Skeletal muscle cell (primary cell): Measurements from ENCODE around the gene GON7.
"Not testable (repeated sequence)": the region's sequence is repeated elsewhere in the genome, so short reads cannot be mapped to it uniquely, and the experiment has no call there.

Experiments used
- DNase-seq: peaks from one replicate; pipeline ENCODE4 v3.0.0-alpha.2; 2010; ENCODE audit warnings: low read depth
- H3K4me3 ChIP-seq: 2 replicates; pipeline ENCODE4 v1.5.1; 2011; ENCODE audit warnings: low read depth, mild to moderate bottlenecking, control low read depth, low read length, moderate library complexity

The GON7 gene

GRCh38 chr14:93165271-93166265, 41.3 kb downstream of the GON7 start:
- DNase-seq = not testable (repeated sequence)

GRCh38 chr14:93163564-93163963, 43.3 kb downstream of the GON7 start:
- no peak for DNase-seq
- H3K4me3 ChIP-seq = no peak overlapping the region

More at GRCh38 chr14:93165271-93166265, 41.3 kb downstream of the GON7 start:
- not testable (repeated sequence) for H3K4me3 ChIP-seq

GRCh38 chr14:93161411-93161940, 45.4 kb downstream of the GON7 start:
- no peak for DNase-seq

GRCh38 chr14:93160353-93160801, 46.5 kb downstream of the GON7 start:
- no peak for DNase-seq
- no peak overlapping the region for H3K4me3 ChIP-seq

More at GRCh38 chr14:93161411-93161940, 45.4 kb downstream of the GON7 start:
- no peak overlapping the region for H3K4me3 ChIP-seq

GRCh38 chr14:93159625-93160352, 47.1 kb downstream of the GON7 start:
- DNase-seq, H3K4me3 ChIP-seq: not testable (repeated sequence)

GRCh38 chr14:93158349-93158748, 48.5 kb downstream of the GON7 start:
- H3K4me3 ChIP-seq, DNase-seq: not testable (repeated sequence)

GRCh38 chr14:93156693-93157369, 50.0 kb downstream of the GON7 start:
- H3K4me3 ChIP-seq = no peak overlapping the region
- DNase-seq = no peak

- DNase-seq = no peak
- H3K4me3 ChIP-seq = no peak overlapping the region
Observed at GRCh38 chr14:93155667-93156066, 51.2 kb downstream of the GON7 start.

- DNase-seq = peak; percentile 11
- H3K4me3 ChIP-seq = no peak overlapping the region
Observed at GRCh38 chr14:93153121-93153520, 53.7 kb downstream of the GON7 start.
